ENCODE data around the gene TMEM242. TPM values are rescaled to one million over a fixed set of nuclear protein-coding genes. Genes with fewer than 3 reads are reported as not detected.

TMEM242 gene
- total RNA-seq, 4 donors from 2014 or later: 2.7 to 8.0 (median 4.3) TPM

GRCh38 chr6:157291356-157291755, 32.0 kb downstream of the TMEM242 start:
- intact Hi-C loops (cut with DNase I): no loop called here
- TF ChIP-seq POLR2A (IDR thresholded peaks at IDR 0.05): no peak
- no peak for TF ChIP-seq CTCF (IDR thresholded peaks at IDR 0.05)
- no peaks in the 10 kb centered on the region for H3K27me3 ChIP-seq
- H3K4me3 ChIP-seq: no peak overlapping the region
- WGBS, 2 donors: 90 to 91% methylated on average over 4 of the region's 4 CpGs
- no peaks in the 10 kb centered on the region for H3K9me3 ChIP-seq
- H3K36me3 ChIP-seq: peaks cover 0 to 54% (median 0%) of the 10 kb centered on the region in 3 donors
- H3K27ac ChIP-seq: no peak overlapping the region
- DNase-seq: no peak
- H3K4me1 ChIP-seq: no peaks in the 10 kb centered on the region

GRCh38 chr6:157290797-157291196, 32.5 kb downstream of the TMEM242 start:
- TF ChIP-seq CTCF (IDR thresholded peaks at IDR 0.05) (no peak), POLR2A (IDR thresholded peaks at IDR 0.05) (no peak)

GRCh38 chr6:157289764-157290163, 33.6 kb downstream of the TMEM242 start:
- peaks cover 0 to 54% (median 0%) of the 10 kb centered on the region in 3 donors for H3K36me3 ChIP-seq
- no peaks in the 10 kb centered on the region for H3K27me3 ChIP-seq
- 89 to 93% methylated on average over 7 to 9 of the region's 11 CpGs for WGBS, 2 donors
- no peak overlapping the region for H3K4me3 ChIP-seq
- no peak for DNase-seq
- no peaks in the 10 kb centered on the region for H3K4me1 ChIP-seq
- no peaks in the 10 kb centered on the region for H3K9me3 ChIP-seq
- H3K27ac ChIP-seq: no peak overlapping the region
- TF ChIP-seq CTCF (IDR thresholded peaks at IDR 0.05): no peak
- TF ChIP-seq POLR2A (IDR thresholded peaks at IDR 0.05): no peak
- intact Hi-C loops (cut with DNase I): no loop called here

More at GRCh38 chr6:157290797-157291196, 32.5 kb downstream of the TMEM242 start:
- 93 to 100% methylated on average over 2 to 3 of the region's 4 CpGs for WGBS, 2 donors
- Histone ChIP-seq H3K36me3 (peaks cover 0 to 54% (median 0%) of the 10 kb centered on the region in 3 donors), H3K27me3 (no peaks in the 10 kb centered on the region), H3K4me3 (no peak overlapping the region), H3K27ac (no peak overlapping the region), H3K4me1 (no peaks in the 10 kb centered on the region), H3K9me3 (no peaks in the 10 kb centered on the region)
- no peak for DNase-seq
- intact Hi-C loops (cut with DNase I): no loop called here

GRCh38 chr6:157288575-157288974, 34.7 kb downstream of the TMEM242 start:
- 88 to 92% methylated on average over 2 to 8 of the region's 9 CpGs for WGBS, 2 donors
- no peak for DNase-seq
- peaks cover 0 to 54% (median 0%) of the 10 kb centered on the region in 3 donors for H3K36me3 ChIP-seq

GRCh38 chr6:157287923-157288322, 35.4 kb downstream of the TMEM242 start:
- H3K9me3 ChIP-seq: no peaks in the 10 kb centered on the region
- H3K4me3 ChIP-seq: no peak overlapping the region
- no peaks in the 10 kb centered on the region for H3K27me3 ChIP-seq
- H3K27ac ChIP-seq: no peak overlapping the region
- H3K4me1 ChIP-seq: no peaks in the 10 kb centered on the region
- TF ChIP-seq POLR2A (IDR thresholded peaks at IDR 0.05): no peak
- no peak for TF ChIP-seq CTCF (IDR thresholded peaks at IDR 0.05)
- intact Hi-C loops (cut with DNase I): no loop called here
- DNase-seq: no peak
- peaks cover 0 to 54% (median 0%) of the 10 kb centered on the region in 3 donors for H3K36me3 ChIP-seq
- 94 to 96% methylated on average over 6 of the region's 7 CpGs for WGBS, 2 donors

More at GRCh38 chr6:157288575-157288974, 34.7 kb downstream of the TMEM242 start:
- Histone ChIP-seq H3K27ac (no peak overlapping the region), H3K4me1 (no peaks in the 10 kb centered on the region), H3K9me3 (no peaks in the 10 kb centered on the region), H3K4me3 (no peak overlapping the region), H3K27me3 (no peaks in the 10 kb centered on the region)
- TF ChIP-seq POLR2A (IDR thresholded peaks at IDR 0.05): no peak
- no peak for TF ChIP-seq CTCF (IDR thresholded peaks at IDR 0.05)
- intact Hi-C loops (cut with DNase I): no loop called here

Data from esophagus squamous epithelium (tissue), 5 donors.